Fibroblast of lung (primary cell): ENCODE data around the gene DPM3.

ENCODE experiments used
- CTCF ChIP-seq, 2 donors: IDR thresholded peaks in 1 of 2; conservative IDR thresholded peaks in 1 of 2; 1 replicate in 1 of 2; 2 replicates in 1 of 2; pipeline ENCODE4 v1.5.1; 2011 to 2012; ENCODE audit warnings: low read length in 2 of 2, control low read depth in 1 of 2, inconsistent platforms in 1 of 2, low read depth in 1 of 2, mild to moderate bottlenecking in 1 of 2
- EZH2 ChIP-seq: IDR thresholded peaks from 2 replicates; pipeline ENCODE4 v1.5.1; 2012; ENCODE audit warnings: low read length, control low read depth, mild to moderate bottlenecking; ENCODE audit errors: missing control alignments

DNA sequence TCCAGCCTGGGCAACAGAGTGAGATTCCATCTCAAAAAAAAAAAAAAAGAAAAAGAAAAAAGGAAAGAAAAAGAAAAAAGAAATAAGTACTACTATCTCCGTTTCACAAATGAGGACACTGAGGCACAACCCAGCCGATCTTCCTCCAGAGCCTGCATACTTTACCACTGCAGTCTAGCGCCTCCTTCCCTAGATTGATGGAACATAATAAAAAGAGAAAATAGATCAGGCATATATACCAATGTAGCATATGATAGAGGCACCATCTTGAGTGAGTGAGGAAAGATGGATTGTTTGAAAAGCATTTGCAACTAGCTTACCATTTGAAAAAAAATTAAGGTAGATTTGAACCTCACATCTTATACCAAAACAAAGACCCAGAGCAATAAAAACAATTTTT, 5.2 kb upstream of the DPM3 start:
- TF ChIP-seq CTCF (conservative IDR thresholded peaks at IDR 0.05 in 1 of 2, IDR thresholded peaks at IDR 0.05 in 1 of 2; ENCODE audit: low read depth in 1 of 2, low read length in 2 of 2) (peak in 1 of 2 donors; percentile 4), EZH2 (no peak)
